Activated CD8-positive, alpha-beta T cell treated with anti-CD3 and anti-CD28 coated beads for 36 hours (primary cell): ENCODE measurements around the gene LIMK1. TPM values are rescaled to one million over a fixed set of nuclear protein-coding genes. Genes with fewer than 3 reads are reported as not detected.
A peak's percentile ranks its signal among the peaks of the same experiment; 100 is the strongest.

ENCODE experiments used
- ATAC-seq: fragments of 200-7000 bp; cut with Tn5 transposase; one replicate; pipeline ENCODE4 v1.10.0; 2021; ENCODE audit warnings: mild to moderate bottlenecking, moderate library complexity
- CTCF ChIA-PET: fragments of 350-600 bp; sonication (Branson Sonifier 250); formaldehyde crosslinking; loops from one replicate; lab custom pipeline; 2021; ENCODE audit warnings: antibody characterized with exemption; lab: Charles Lee
- POLR2A ChIA-PET: fragments of 350-600 bp; sonication (Branson Sonifier 250); formaldehyde crosslinking; loops from one replicate; lab custom pipeline; 2021; ENCODE audit warnings: antibody characterized with exemption; lab: Charles Lee
- DNase-seq: peaks from one replicate; pipeline ENCODE4 v3.0.0-alpha.2; 2020
- H3K27ac Mint-ChIP-seq: one replicate; pipeline ENCODE4 v1.8.0; 2021; ENCODE audit warnings: mild to moderate bottlenecking, mixed read lengths
- H3K27me3 Mint-ChIP-seq: one replicate; pipeline ENCODE4 v1.8.0; 2021; ENCODE audit warnings: mixed read lengths
- H3K36me3 Mint-ChIP-seq: one replicate; pipeline ENCODE4 v1.8.0; 2021; ENCODE audit warnings: low read depth, mixed read lengths
- H3K4me1 Mint-ChIP-seq: one replicate; pipeline ENCODE4 v1.8.0; 2021; ENCODE audit warnings: low read depth, mixed read lengths
- H3K4me3 Mint-ChIP-seq: one replicate; pipeline ENCODE4 v1.8.0; 2021; ENCODE audit warnings: mild to moderate bottlenecking, moderate library complexity, mixed read lengths
- H3K9me3 Mint-ChIP-seq: one replicate; pipeline ENCODE4 v1.8.0; 2021; ENCODE audit warnings: mixed read lengths
- CTCF ChIP-seq: fragments of 200-600 bp; IDR thresholded peaks from one replicate; pipeline ENCODE4 v1.8.0; 2022; ENCODE audit warnings: antibody characterized with exemption, mild to moderate bottlenecking
- intact Hi-C: fragments of 100-400 bp; cut with micrococcal nuclease; formaldehyde crosslinking; loops from one replicate; pipeline ENCODE4 v1.10.0; 2022
- total RNA-seq, 2 experiments: library from RNA; stranded (reverse); gene quantifications; one replicate each; pipeline ENCODE4 v1.2.3, GENCODE V29; 2021

LIMK1 gene
- total RNA-seq, 2 experiments from 2014 or later = 17.8 to 20.8 TPM

- no peaks in the 10 kb centered on the region for H3K27me3 Mint-ChIP-seq
- H3K27ac Mint-ChIP-seq = peak overlapping the region; percentile 78
- no peak for TF ChIP-seq CTCF
- peaks cover 16% of the 10 kb centered on the region for H3K36me3 Mint-ChIP-seq
- ChIA-PET CTCF (no interaction called here), POLR2A (interaction anchor here (4.9 kb wide), 1 partner anchor 10 kb away, joined by 33 read pairs; the partner anchor contains the start of gene LIMK1)
- H3K4me1 Mint-ChIP-seq = peaks cover 28% of the 10 kb centered on the region
- ATAC-seq (no peak), DNase-seq (no peak)
- no peaks in the 10 kb centered on the region for H3K9me3 Mint-ChIP-seq
- H3K4me3 Mint-ChIP-seq = no peak overlapping the region
- intact Hi-C loops = loop anchor here (5.0 kb wide), 1 partner anchor 85 kb away; no protein-coding TSS in a partner anchor
Measured at GRCh38 chr7:74092321-74092963, 8.8 kb downstream of the LIMK1 start.

- H3K9me3 Mint-ChIP-seq = no peaks in the 10 kb centered on the region
- ChIA-PET CTCF (interaction anchor here (1.2 to 1.6 kb wide), 2 partner anchors 9 to 23 kb away, joined by 3 to 4 read pairs; partner anchors contain the start of gene LIMK1), POLR2A (interaction anchor here (4.9 kb wide), 1 partner anchor 11 kb away, joined by 33 read pairs; the partner anchor contains the start of gene LIMK1)
- TF ChIP-seq CTCF = no peak
- peak overlapping the region; percentile 98 for H3K27ac Mint-ChIP-seq
- intact Hi-C loops = loop anchor here (5.0 kb wide), 1 partner anchor 84 kb away; no protein-coding TSS in a partner anchor
- ATAC-seq (no peak), DNase-seq (no peak)
- H3K4me1 Mint-ChIP-seq = peaks cover 28% of the 10 kb centered on the region
- peak overlapping the region; percentile 76 for H3K4me3 Mint-ChIP-seq
- peaks cover 19% of the 10 kb centered on the region for H3K36me3 Mint-ChIP-seq
- H3K27me3 Mint-ChIP-seq = no peaks in the 10 kb centered on the region
Measured at GRCh38 chr7:74092964-74093471, 9.4 kb downstream of the LIMK1 start.

- ChIA-PET POLR2A (interaction anchor here (4.9 kb wide), 1 partner anchor 12 kb away, joined by 33 read pairs; the partner anchor contains the start of gene LIMK1), CTCF (interaction anchor here (0.8 to 1.6 kb wide), 3 partner anchors 10 to 81 kb away, joined by 3 to 4 read pairs (median 3); partner anchors contain the start of gene LIMK1)
- Mint-ChIP-seq H3K4me1 (peaks cover 28% of the 10 kb centered on the region), H3K27me3 (no peaks in the 10 kb centered on the region), H3K36me3 (peaks cover 20% of the 10 kb centered on the region), H3K4me3 (peak overlapping the region; percentile 76), H3K27ac (peak overlapping the region; percentile 98), H3K9me3 (no peaks in the 10 kb centered on the region)
- ATAC-seq (peak; percentile 29), DNase-seq (no peak)
- TF ChIP-seq CTCF = no peak
- intact Hi-C loops = loop anchor here (5.0 kb wide), 1 partner anchor 84 kb away; no protein-coding TSS in a partner anchor
Measured at GRCh38 chr7:74093671-74094223, 10.1 kb downstream of the LIMK1 start.

GRCh38 chr7:74094224-74095101 is 10.9 kb downstream of the LIMK1 start:
- Mint-ChIP-seq H3K27me3 (no peaks in the 10 kb centered on the region), H3K27ac (peak overlapping the region; percentile 98), H3K36me3 (peaks cover 19% of the 10 kb centered on the region), H3K9me3 (no peaks in the 10 kb centered on the region), H3K4me3 (peak overlapping the region; percentile 76), H3K4me1 (peaks cover 28% of the 10 kb centered on the region)
- intact Hi-C loops = loop anchor here (5.0 kb wide), 1 partner anchor 83 kb away; no protein-coding TSS in a partner anchor
- TF ChIP-seq CTCF = no peak
- POLR2A ChIA-PET = interaction anchor here (4.9 kb wide), 1 partner anchor 12 kb away, joined by 33 read pairs; the partner anchor contains the start of gene LIMK1
- CTCF ChIA-PET = interaction anchor here (0.8 to 1.6 kb wide), 3 partner anchors 10 to 81 kb away, joined by 3 to 4 read pairs (median 3); partner anchors contain the start of gene LIMK1
- ATAC-seq (peak; percentile 89), DNase-seq (peak; percentile 94)
